Measurements from ENCODE around the gene PMM2. TPM values are rescaled to one million over a fixed set of nuclear protein-coding genes. Genes with fewer than 3 reads are reported as not detected.
"Not testable (repeated sequence)": the region's sequence is repeated elsewhere in the genome, so short reads cannot be mapped to it uniquely, and the experiment has no call there.

The PMM2 gene
- total RNA-seq, 6 experiments from 2014 or later, result 18.6 to 47.8 (median 39.0) TPM

DNA sequence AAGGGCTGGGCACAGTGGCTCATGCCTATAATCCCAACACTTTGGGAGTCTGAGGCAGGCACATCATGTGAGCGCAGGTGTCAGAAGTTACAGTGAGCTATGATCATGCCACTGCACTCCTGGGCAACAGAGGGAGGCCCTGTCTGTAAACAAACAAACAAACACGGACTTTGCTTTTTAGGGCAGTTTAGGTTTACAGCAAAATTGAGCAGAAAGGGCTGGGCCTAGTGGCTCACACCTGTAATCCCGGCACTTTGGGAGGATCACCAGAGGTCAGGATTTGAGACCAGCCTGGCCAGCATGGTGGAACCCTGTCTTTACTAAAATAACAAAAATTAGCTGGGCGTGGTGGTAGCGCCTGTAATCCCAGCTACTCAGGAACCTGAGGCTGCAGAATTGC lies 74.4 kb downstream of the PMM2 start:
- H3K27me3 ChIP-seq, result no peaks in the 10 kb centered on the region
- ATAC-seq, result peak; percentile 8 to 39 (median 18)
- WGBS (ENCODE audit: insufficient coverage, low coverage, low lambda C conversion rate, missing lambda C conversion rate), result 53% methylated on average over 4 of the region's 5 CpGs
- peak overlapping the region in 2 of 3 donors; percentile 54 for H3K27ac ChIP-seq
- H3K36me3 ChIP-seq, result no peaks in the 10 kb centered on the region
- H3K9me3 ChIP-seq, result no peaks in the 10 kb centered on the region
- no peak for DNase-seq
- intact Hi-C loops (cut with DNase I), result no loop called here
- TF ChIP-seq, protein P1, sequence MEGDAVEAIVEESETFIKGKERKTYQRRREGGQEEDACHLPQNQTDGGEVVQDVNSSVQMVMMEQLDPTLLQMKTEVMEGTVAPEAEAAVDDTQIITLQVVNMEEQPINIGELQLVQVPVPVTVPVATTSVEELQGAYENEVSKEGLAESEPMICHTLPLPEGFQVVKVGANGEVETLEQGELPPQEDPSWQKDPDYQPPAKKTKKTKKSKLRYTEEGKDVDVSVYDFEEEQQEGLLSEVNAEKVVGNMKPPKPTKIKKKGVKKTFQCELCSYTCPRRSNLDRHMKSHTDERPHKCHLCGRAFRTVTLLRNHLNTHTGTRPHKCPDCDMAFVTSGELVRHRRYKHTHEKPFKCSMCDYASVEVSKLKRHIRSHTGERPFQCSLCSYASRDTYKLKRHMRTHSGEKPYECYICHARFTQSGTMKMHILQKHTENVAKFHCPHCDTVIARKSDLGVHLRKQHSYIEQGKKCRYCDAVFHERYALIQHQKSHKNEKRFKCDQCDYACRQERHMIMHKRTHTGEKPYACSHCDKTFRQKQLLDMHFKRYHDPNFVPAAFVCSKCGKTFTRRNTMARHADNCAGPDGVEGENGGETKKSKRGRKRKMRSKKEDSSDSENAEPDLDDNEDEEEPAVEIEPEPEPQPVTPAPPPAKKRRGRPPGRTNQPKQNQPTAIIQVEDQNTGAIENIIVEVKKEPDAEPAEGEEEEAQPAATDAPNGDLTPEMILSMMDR (IDR thresholded peaks at IDR 0.05), result no peak
- TF ChIP-seq POLR2A (IDR thresholded peaks at IDR 0.05), result no peak
- H3K4me1 ChIP-seq, result peaks cover 0 to 20% (median 6%) of the 10 kb centered on the region in 4 donors
- no peak overlapping the region for H3K4me3 ChIP-seq

DNA sequence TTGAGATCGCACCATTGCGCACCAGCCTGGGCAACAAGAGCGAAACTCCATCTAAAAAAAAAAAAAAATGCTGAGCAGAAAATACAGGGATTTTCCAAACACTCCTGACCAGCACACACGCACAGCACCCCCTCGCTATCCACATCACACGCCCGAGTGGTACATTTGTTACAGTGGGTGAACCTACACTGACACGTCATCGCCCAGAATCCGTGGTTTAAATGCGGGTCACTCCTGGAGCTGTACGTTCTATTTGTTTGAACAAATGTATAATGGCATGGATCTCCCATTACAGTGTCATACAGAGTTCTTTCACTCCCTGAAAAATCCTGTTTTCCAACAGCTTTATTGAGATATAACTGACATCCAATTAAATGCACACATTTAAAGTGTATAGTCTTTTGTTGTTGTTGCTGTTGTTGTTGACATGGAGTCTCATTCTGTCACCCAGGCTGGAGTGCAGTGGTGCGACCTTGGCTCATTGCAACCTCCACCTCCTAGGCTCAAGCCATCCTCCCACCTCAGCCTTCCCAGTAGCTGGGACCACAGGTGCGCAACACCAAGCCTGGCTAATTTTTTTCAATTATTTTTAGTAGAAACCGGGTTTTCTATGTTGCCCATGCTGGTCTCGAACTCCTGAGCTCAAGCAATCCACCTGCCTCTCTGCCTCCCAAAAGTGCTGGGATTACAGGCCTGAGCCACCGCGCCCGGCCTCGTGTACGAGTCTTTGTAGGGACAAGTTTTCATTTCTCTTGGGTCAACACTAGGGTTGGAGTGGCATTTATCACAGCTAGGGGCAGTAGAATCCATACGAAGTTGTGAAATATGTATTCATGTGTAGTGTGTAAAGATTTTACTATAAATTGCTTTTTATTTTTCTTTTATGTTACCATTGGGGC lies 75.6 kb downstream of the PMM2 start:
- H3K27me3 ChIP-seq, result no peaks in the 10 kb centered on the region
- no peaks in the 10 kb centered on the region for H3K36me3 ChIP-seq
- ATAC-seq (no peak), DNase-seq (no peak)
- H3K4me3 ChIP-seq, result no peak overlapping the region
- TF ChIP-seq, protein P1 (IDR thresholded peaks at IDR 0.05), result no peak
- no peak for TF ChIP-seq POLR2A (IDR thresholded peaks at IDR 0.05)
- 90% methylated on average over 19 of the region's 22 CpGs for whole genome bisulfite sequencing (ENCODE audit: insufficient coverage, low coverage, low lambda C conversion rate, missing lambda C conversion rate)
- H3K27ac ChIP-seq, result no peak overlapping the region
- H3K9me3 ChIP-seq, result no peaks in the 10 kb centered on the region
- peaks cover 0 to 20% (median 6%) of the 10 kb centered on the region in 4 donors for H3K4me1 ChIP-seq
- intact Hi-C loops (cut with DNase I), result no loop called here

GRCh38 chr16:8873866-8874195 lies 76.2 kb downstream of the PMM2 start:
- H3K4me3 ChIP-seq; intact Hi-C loops (cut with DNase I); ATAC-seq; DNase-seq; H3K27me3 ChIP-seq; H3K27ac ChIP-seq; H3K36me3 ChIP-seq; H3K9me3 ChIP-seq: not testable (repeated sequence)
- H3K4me1 ChIP-seq, result peaks cover 0 to 20% (median 6%) of the 10 kb centered on the region in 4 donors
- 71% methylated on average over 4 of the region's 7 CpGs for WGBS (ENCODE audit: insufficient coverage, low coverage, low lambda C conversion rate, missing lambda C conversion rate)

- TF ChIP-seq POLR2A (IDR thresholded peaks at IDR 0.05), result no peak
- TF ChIP-seq, protein P1 (IDR thresholded peaks at IDR 0.05), result no peak
- Histone ChIP-seq H3K27me3 (no peaks in the 10 kb centered on the region), H3K27ac (no peak overlapping the region), H3K9me3 (no peaks in the 10 kb centered on the region), H3K4me3 (no peak overlapping the region), H3K4me1 (peaks cover 0 to 19% (median 5%) of the 10 kb centered on the region in 4 donors), H3K36me3 (no peaks in the 10 kb centered on the region)
- WGBS (ENCODE audit: insufficient coverage, low coverage, low lambda C conversion rate, missing lambda C conversion rate), result 48% methylated on average over 6 of the region's 6 CpGs
- intact Hi-C loops (cut with DNase I), result no loop called here
- no peak for DNase-seq
- ATAC-seq, result no peak
Measured at GRCh38 chr16:8874388-8874787, 76.7 kb downstream of the PMM2 start.

- H3K27me3 ChIP-seq; H3K4me3 ChIP-seq; ATAC-seq; DNase-seq; intact Hi-C loops (cut with DNase I); H3K9me3 ChIP-seq; H3K27ac ChIP-seq; H3K36me3 ChIP-seq: not testable (repeated sequence)
- peaks cover 0 to 17% (median 3%) of the 10 kb centered on the region in 4 donors for H3K4me1 ChIP-seq
- WGBS (ENCODE audit: insufficient coverage, low coverage, low lambda C conversion rate, missing lambda C conversion rate), result 83% methylated on average over 7 of the region's 7 CpGs
Measured at GRCh38 chr16:8875317-8875716, 77.7 kb downstream of the PMM2 start.
